Measurements from ENCODE around the gene SRRM1.

SRRM1 gene

DNA sequence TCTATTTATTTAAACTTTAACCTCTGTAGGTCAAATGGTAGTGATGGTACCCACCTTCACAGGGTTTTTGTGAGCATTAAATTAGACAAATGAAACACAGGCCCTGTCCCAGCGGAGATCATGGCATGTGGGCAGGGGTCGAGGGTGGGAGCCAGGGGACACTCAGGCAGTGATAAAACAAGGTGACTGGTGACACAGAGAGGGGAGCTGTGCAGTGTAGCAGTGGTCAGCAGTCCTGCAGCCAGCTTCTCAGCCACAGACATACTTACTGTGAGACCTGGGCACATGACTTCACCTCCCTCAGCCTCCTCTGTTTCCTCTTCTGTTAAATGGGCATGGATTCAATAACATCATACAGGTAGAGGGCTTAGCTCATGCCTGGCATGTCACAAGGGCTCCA lies 44.9 kb downstream of the SRRM1 start:
- CTCF ChIA-PET = interaction anchor here (0.6 to 6.2 kb wide), 52 partner anchors 8 to 538 kb away, joined by 3 to 250 read pairs (median 6); partner anchors contain the start of gene CLIC4
- POLR2A ChIA-PET = no interaction called here
- DNase-seq (ENCODE audit: extremely low spot score) = no peak
- TF ChIP-seq, protein P1, sequence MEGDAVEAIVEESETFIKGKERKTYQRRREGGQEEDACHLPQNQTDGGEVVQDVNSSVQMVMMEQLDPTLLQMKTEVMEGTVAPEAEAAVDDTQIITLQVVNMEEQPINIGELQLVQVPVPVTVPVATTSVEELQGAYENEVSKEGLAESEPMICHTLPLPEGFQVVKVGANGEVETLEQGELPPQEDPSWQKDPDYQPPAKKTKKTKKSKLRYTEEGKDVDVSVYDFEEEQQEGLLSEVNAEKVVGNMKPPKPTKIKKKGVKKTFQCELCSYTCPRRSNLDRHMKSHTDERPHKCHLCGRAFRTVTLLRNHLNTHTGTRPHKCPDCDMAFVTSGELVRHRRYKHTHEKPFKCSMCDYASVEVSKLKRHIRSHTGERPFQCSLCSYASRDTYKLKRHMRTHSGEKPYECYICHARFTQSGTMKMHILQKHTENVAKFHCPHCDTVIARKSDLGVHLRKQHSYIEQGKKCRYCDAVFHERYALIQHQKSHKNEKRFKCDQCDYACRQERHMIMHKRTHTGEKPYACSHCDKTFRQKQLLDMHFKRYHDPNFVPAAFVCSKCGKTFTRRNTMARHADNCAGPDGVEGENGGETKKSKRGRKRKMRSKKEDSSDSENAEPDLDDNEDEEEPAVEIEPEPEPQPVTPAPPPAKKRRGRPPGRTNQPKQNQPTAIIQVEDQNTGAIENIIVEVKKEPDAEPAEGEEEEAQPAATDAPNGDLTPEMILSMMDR (IDR thresholded peaks at IDR 0.05; ENCODE audit: control extremely low read depth, extremely low read depth, low read depth, missing control alignments) = no peak

DNA sequence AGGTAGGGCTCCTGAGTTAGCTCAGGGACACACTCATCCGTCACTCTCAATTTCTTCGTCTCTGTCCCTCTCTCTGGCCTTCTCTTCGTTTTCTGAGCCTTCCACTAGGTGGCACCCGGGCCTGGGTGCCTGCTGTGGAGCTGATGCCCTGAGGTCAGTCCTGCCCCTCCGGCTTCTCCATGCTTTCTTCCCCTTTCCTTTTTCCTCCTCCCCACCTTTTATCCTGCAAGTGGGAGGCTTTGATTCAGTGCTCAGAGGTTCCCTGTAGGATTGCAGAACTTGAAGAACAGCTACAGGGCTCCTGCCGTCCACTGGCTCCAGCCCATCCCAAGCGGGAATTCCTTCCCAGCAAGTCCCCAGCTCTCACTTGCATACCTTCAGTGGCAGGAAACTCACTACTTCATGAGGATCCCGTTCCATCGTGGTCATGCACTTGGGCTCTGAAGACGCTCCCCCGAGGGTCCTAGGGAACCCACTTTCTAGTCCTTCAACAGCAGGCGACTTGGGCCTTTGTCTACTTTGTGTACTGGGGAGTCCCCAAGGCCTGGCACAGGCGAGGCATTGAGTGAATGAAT lies 45.6 kb downstream of the SRRM1 start:
- POLR2A ChIA-PET = no interaction called here
- CTCF ChIA-PET = interaction anchor here (0.6 to 6.2 kb wide), 56 partner anchors 9 to 538 kb away, joined by 3 to 250 read pairs (median 5); partner anchors contain the start of gene CLIC4
- peak; percentile 85 for DNase-seq (ENCODE audit: extremely low spot score)
- TF ChIP-seq, protein P1 (IDR thresholded peaks at IDR 0.05; ENCODE audit: control extremely low read depth, extremely low read depth, low read depth, missing control alignments) = peak; percentile 81

DNA sequence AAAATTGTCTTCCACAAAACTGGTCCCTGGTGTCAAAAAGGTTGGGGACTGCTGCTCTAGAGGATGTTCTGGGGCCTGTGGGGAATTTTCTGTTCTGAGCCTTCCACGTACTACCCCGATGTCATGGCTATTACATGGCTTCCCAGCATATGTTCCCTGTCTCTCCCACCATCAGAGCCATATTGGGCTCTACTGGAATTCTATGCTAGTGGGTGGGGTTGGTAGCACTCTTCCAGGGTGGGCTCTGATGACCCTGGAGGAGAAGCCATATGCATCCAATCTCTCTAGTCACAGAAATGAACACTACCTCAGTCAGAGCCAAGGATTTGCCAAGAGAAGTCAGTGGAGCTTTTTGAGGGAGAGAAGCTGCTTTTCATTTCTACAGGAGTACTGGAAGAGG lies 47.9 kb downstream of the SRRM1 start:
- TF ChIP-seq, protein P1 (IDR thresholded peaks at IDR 0.05; ENCODE audit: control extremely low read depth, extremely low read depth, low read depth, missing control alignments) = no peak
- POLR2A ChIA-PET = no interaction called here
- no peak for DNase-seq (ENCODE audit: extremely low spot score)
- CTCF ChIA-PET = interaction anchor here (6.0 to 6.2 kb wide), 2 partner anchors 137 to 145 kb away, joined by 127 to 250 read pairs; no protein-coding TSS in a partner anchor

DNA sequence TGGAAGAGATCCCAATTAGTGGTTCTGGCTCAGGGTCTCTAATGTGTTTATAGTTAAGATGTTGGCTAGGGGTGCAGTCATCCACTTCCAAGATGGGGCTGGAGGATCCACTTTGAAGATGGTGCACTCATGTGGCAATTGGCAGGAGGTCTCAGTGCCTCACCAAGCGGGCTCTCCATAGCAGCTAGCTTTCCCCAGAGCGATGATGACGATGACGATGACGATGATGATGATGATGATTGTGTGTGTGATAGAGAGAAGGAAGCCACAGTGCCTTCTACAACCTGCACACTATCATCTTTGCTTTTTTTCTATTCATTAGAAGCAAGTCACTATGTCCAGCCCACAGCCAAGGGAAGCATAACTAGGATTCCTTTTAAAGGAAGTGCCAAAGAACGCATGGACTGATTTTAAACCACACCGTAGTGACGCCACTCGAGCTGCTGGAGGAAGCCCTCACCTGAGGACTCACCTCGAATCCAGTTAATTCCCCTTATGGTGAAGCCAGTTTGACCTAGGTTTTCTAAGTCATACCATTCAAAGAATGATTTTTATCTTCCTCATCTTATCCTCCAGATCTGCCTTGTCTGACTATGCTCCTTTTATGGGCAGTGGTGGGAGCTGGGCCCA lies 49.4 kb downstream of the SRRM1 start:
- TF ChIP-seq, protein P1 (IDR thresholded peaks at IDR 0.05; ENCODE audit: control extremely low read depth, extremely low read depth, low read depth, missing control alignments) = no peak
- CTCF ChIA-PET = interaction anchor here (1.2 to 3.5 kb wide), 3 partner anchors 10 to 143 kb away, joined by 3 to 18 read pairs (median 3); no protein-coding TSS in a partner anchor
- no peak for DNase-seq (ENCODE audit: extremely low spot score)
- POLR2A ChIA-PET = no interaction called here

DNA sequence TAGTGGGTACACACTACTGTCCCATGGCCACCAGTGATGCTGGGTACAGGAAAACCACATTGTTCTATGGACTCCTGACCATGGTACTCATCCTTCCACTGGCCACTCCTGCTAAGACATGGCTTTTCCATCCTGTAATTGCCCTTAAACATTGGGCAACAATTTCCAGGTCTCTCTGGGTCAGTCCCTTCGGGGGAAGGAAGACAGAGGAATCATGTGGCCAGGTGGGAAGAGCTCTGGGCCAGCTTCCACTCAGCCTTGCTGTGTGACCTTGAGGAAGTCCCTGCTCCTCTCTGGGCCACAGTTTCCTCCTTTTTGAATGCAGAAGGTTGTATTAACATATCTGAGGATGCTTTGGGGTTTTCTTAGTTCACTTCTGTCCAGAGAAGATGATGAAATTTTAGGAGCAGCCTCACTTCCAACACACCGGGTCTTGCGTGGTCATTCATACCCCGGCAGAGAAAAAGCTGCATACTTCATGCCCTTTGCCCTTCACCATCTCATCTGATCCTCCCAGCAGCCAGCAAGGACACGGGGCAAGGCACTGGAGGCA lies 50.8 kb downstream of the SRRM1 start:
- no peak for DNase-seq (ENCODE audit: extremely low spot score)
- CTCF ChIA-PET = interaction anchor here (1.0 to 3.5 kb wide), 7 partner anchors 39 to 154 kb away, joined by 3 to 18 read pairs (median 4); no protein-coding TSS in a partner anchor
- TF ChIP-seq, protein P1 (IDR thresholded peaks at IDR 0.05; ENCODE audit: control extremely low read depth, extremely low read depth, low read depth, missing control alignments) = no peak
- POLR2A ChIA-PET = interaction anchor here (0.8 kb wide), 1 partner anchor 51 kb away, joined by 3 read pairs; the partner anchor contains the start of gene CLIC4

DNA sequence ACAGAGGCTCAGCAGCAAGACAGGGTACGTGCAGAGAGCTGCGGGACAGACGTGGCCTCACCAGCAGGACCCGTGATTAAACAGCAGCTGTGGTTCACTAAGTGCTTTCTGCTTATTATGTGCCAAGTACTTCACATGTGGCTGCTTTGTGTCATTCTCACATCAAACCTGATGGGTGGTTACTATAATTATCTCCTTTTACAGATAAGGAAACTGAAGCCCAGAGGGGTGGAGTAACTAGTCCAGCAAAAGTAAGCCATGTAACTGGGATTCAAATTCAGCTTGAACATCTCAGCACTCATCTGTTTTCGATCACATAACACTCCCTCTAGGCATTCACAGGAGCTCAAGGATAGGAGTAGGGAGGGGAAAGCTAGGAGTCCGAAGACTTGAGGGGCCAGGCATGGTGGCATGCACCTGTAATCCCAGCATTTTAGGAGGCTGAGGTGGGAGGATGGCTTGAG lies 51.3 kb downstream of the SRRM1 start:
- TF ChIP-seq, protein P1 (IDR thresholded peaks at IDR 0.05; ENCODE audit: control extremely low read depth, extremely low read depth, low read depth, missing control alignments) = no peak
- peak; percentile 62 for DNase-seq (ENCODE audit: extremely low spot score)
- ChIA-PET CTCF (interaction anchor here (1.0 to 3.5 kb wide), 7 partner anchors 39 to 154 kb away, joined by 3 to 18 read pairs (median 4); no protein-coding TSS in a partner anchor), POLR2A (interaction anchor here (0.8 kb wide), 1 partner anchor 51 kb away, joined by 3 read pairs; the partner anchor contains the start of gene CLIC4)

Measured in GM10248 (cell line).